Activated T-cell treated with anti-CD3 and anti-CD28 coated beads for 48 hours (primary cell): Measurements from ENCODE around the gene COL1A1.

Source experiments
- DNase-seq: peaks from one replicate; pipeline ENCODE4 v3.0.0-alpha.2; 2020; ENCODE audit warnings: low read depth

The COL1A1 gene

DNA sequence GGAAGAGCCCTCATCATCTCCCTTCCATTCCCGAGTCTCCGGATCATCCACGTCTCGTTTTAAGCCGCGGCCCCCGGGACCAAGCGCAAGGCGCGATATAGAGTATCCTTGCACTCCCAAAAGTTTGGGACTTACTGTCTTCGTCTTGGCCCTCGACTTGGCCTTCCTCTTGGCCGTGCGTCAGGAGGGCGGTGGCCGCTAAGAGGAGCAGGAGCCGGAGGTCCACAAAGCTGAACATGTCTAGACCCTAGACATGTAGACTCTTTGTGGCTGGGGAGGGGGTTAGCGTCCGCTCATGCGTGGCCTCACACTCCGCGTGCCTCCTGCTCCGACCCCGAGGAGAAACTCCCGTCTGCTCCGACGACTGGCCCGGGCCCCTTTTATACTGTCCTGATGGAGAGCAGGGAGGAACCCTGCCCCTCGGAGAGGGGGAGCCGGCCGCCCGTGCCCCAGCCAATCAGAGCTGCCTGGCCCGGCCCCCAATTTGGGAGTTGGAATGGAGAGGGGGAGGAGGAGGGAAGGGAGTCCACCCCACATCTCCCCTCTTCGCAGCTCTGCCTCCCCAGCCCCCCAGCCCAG is at the start of gene COL1A1:
COL1A1 (minus strand) TSS at position 356 of the 579 bp plus-strand sequence; CDS start at position 238, 118 bp downstream.
- DNase-seq: no peak

DNA sequence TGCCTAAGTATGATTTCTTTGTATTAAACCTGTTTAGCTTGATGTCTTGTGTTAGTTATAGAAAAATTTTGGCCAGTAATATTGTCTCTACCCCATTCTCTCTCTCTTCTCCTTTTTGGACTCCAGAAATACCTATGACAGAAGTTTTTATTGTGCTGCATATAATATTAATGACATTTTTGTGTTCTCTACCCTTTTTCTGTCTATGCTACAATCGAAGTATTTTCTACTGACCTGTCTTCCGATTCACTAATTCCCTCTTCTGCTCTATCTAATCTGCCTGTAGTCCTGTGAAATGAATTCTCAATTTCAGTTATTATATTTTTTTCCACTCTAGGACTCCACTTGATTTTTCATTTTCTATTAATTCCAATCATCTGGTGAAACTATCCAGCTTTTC is 46.8 kb upstream of the COL1A1 start:
- no peak for DNase-seq

DNA sequence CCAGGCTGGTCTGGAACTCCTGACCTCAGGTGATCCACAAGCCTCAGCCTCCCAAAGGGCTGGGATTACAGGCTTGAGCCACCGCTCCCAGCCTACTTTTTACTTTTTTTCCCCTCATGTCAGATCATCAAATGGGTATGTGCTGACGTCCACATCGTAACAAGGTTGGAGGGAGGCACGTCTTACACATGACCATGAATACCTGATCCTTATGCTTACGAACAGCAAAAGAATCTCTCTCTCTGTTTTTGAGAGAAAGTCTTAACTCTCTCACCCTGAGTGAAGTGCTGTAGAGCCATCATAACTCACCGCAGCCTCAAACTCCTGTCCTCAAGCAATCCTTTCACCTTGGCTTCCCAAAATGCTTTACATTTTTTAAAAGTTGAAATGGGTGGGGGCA is 43.3 kb upstream of the COL1A1 start:
- no peak for DNase-seq

DNA sequence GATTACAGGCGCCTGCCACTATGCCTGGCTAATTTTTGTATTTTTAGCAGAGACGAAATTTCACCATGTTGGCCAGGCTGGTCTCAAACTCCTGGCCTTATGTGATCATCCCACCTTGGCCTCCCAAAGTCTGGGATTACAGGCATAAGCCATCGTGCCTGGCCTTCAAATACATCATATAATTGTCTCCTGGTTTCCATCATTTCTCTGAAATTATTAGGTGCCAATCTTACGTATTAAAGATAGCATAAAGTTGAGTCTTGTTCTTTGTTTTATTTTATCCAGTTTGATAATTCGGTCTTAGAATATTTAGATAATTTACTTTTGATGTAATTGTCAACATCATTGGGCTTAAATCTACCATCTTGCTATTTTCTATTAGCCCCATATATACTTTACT is 40.0 kb upstream of the COL1A1 start:
- no peak for DNase-seq

DNA sequence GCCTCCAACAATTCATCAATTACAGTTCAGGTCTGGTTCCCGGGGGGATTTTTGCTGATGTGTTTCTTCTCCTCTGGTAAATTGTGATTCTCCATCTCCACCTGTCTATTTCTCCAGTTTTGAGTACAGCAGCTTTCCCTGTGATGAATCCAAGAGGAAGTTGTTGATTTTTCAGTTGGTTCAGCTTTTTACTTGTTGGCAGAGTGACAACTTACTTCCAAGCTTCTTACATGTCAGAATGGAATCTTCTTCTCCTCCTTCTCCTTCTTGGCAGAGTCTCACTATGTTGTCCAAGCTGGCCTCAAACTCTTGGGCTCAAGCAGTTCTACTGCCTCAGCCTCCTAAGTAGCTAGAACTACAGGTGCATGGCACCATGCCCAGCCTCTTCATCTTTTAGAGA is 39.4 kb upstream of the COL1A1 start:
- no peak for DNase-seq

DNA sequence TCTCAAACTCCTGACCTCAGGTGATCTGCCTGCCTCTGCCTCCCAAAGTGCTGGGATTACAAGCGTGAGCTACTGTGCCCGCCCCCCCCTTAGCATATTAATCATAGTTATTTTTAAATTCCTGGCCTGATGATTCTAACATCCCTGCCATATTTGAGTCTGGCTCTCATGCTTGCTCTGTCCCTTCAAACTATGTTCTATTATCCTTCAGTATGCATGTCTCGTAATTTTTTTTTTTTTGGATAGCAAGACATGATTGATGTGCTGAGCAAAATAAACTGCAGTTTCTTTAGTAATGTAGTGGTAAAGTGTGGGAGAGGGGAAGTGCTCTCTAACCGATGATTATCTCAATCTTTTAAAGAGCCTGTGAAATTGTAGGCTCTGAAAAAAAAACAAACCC is 38.5 kb upstream of the COL1A1 start:
- no peak for DNase-seq

DNA sequence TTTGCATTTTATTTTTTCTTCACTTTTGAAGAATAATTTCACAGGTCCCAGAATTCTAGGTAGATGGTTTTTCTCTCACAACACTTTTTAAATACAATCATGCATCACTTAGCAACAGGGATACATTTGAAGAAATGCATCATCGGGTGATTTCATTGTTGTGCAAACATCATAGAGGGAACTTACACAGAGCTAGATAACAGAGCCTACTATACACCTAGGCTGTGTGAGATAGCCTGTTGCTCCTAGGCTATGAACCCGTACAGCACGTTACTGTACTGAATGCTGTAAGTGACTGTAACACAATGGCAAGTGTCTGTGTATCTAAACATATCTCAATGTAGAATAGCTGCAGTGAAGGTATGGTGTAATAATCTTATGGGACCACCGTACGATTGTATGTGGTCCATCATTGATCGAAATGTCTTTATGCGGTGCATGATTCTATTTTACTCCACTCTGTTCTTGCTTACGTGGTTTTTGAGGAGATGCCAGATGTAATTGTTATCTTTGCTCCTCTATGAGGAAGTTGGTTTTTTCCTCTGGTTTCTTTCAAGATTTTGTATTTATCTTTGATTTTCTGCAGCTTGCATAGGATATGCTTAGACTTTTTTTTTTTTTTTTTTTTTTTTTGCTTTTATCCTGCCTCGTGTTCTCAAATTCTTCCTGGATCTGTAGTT is 37.3 kb upstream of the COL1A1 start:
- DNase-seq: no peak

DNA sequence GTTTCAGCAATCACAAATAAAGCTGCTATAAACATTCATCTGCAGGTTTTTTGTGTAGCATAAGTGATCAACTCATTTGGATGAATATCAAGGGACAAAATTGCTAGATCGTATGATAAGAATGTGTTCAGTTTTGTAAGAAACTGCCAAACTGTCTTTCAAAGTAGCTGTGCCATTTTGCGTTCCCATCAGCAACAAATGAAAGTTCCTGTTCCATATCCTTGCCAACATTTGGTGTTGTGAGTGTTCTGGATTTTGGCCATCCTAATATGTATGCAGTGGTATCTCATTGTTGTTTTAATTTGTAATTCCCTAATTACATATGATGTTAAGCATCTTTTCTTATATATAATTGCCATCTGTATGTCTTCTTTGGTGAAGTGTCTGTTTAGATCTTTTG is 36.5 kb upstream of the COL1A1 start:
- DNase-seq: no peak

DNA sequence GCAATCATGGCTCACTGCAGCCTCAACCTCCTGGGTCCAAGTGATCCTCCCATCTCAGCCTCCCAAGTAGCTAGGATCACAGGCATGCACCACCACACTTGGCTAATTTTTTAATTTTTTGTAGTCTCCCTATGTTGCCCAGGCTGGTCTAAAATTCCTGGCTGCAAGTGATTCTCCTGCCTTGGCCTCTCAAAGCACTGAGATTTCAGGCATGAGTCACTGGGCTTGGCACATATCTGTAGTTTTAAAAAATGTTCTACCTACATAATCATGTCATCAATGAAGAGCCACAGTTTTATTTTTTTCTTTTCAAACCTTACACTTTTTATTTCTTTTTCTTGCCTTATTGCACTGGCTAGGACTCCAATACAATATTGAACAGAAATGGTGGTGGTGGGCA is 33.1 kb upstream of the COL1A1 start:
- no peak for DNase-seq

DNA sequence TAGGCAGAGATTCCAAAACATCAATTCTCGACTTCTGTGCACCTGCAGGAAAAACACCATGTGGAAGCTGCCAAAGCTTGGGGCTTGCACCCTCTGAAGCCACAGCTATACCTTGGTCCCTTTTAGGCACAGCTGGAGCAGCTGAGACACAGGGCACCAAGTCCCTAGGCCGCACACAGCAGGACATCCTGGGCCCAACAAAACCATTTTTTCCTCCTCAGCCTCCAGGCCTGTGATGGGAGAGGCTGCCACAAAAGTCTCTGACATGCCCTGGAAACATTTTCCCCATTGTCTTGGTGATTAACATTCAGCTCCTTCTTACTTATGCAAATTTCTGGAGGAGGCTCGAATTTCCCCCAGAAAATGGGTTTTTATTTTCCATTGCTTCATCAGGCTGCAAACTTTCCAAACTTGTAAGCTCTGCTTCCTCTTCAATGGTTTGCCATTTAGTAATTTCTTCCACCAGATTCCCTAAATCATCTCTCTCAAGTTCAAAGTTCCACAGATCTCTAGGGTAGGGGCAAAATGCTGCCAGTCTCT is 24.3 kb upstream of the COL1A1 start:
- DNase-seq: no peak

DNA sequence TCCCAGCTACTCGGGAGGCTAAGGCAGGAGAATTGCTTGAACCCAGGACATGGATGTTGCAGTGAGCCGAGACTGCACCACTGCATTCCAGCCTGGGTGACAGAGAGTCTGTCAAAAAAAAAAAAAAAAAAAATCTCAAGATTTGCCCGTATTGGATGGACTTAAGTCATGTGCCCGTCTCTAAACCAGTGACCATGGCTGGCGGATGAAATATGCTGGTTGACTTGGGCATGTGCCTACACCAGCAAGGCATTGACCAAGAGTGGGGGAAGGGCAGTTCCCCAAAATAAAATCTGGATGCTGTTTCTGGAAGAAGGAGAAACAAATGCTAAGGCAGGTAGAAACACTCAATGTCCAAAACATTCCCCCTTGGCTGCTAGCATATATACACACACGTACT is 21.5 kb upstream of the COL1A1 start:
- no peak for DNase-seq

DNA sequence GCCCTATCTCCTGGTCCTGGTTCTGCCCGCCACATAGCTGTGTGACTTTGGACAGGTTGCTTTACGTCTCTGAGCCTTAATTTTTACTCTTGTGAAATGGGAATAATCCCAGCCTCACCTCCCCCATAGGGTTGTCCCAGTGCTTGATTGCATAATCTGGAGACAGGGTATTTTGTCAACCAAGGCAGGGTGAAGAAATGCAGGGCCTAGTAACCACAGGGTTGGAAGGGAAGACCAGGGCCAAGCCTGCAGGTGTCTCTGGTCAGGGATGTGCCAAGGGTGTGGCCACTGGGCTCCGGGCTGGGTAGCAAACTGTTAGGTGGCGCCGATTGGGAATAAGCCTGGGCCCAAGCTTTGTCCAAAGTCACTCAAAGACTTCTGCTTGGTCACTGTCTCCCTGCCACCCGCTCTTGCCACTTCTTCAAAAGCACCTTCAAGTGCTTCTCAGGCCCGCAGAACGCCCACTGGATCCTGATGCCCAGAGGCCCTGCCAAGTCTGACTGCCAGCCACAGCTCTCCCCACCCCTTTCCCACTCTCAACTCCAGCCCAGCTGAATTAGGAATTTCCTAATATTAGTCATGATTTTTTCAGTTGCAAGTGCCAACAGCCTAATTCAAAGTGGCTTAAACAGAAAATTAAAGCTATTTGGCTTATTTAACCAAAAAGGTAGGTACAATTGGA is 20.6 kb upstream of the COL1A1 start:
- DNase-seq: no peak

DNA sequence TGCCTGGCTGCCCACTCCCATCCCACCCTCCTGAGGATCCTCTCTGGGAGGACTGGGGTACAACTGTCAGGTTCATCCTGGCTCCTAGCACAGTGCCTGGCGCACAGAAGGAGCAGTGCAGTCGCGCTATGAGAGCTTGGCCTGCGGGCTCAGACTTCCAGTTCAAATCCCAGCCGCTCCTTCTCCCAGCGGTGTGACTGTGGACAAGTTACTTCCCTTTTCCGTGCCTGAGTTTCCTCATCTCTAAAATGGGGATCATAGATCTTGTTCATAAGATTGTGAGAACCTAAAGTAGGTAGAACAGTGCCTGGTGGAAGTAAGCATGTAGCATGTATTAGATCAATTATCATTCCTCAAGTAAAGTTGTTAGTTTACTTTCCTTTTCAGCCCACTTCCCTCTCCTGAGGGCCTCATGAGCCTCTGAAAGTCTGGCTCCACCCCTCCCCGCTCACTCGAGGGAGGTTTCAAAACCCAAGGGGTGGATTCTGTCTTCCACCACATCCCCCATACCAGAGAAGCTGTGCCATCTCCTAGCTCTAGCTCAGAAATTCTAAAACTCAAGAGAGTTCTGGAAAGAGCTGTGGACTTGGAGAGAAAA is 19.9 kb upstream of the COL1A1 start:
- DNase-seq: no peak

DNA sequence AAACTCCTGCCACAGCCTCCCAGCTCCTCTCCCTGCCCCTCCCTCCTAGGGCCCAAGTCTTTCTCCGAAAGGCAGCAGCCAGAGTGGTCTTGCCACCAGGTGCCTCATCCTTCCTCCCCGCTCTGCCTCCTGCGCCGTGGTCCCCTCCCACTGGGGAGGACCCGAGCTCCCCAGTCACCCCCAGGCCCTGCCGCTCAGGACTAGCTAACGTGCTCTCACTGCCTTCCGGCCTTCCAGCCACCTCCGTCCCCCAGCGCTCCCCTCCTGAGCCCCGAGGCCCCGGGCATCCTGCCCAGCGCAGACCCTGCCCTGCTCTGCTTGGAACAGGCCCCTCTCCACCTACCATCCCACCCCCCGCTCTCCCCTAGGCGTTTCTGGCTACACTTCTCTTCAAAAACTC is 19.4 kb upstream of the COL1A1 start:
- DNase-seq: no peak

DNA sequence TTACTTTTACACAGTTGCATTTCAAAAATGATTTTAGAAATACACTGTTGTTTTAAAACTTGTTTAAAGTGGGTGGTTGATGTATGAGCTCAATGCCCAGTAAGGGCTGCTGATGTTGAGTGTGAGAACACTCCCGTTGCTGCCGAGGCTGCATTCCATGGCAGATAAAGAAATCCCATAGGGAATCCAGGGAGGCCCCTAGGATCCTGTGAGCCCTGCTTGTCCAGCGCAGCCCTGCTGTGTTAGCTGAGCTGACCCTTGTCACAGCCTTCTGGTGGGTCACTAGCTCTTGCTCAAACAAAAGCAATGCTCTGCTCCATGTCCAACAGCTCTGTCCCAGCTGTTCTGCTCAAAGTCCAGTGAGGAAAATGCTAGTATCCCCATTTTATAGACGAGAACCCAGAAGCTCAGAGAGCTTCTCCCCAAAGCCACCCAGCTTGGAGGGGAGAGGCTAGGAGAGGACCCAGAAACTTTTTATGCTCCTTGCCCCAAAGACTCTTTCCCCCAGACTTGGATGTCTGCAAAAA is 18.6 kb upstream of the COL1A1 start:
- no peak for DNase-seq

DNA sequence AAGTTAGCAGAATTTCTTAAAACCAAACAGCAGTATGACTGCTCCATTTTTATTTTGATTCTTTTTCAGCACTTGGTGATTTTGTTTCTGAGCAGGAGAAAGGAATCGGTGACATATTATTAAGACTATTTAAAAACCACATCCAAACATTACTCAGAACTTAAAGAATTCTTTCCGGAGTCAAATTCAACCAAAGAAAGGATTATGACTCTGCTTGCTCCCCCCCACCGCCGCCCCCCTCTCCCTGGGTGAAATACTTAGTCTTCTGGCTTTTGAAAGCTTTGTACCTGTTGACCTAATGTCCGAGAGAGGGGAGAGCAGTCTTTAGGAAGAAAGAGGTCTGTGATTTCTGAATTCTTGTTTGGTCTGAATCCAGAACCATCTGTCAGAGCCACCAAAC is 17.9 kb upstream of the COL1A1 start:
- no peak for DNase-seq

DNA sequence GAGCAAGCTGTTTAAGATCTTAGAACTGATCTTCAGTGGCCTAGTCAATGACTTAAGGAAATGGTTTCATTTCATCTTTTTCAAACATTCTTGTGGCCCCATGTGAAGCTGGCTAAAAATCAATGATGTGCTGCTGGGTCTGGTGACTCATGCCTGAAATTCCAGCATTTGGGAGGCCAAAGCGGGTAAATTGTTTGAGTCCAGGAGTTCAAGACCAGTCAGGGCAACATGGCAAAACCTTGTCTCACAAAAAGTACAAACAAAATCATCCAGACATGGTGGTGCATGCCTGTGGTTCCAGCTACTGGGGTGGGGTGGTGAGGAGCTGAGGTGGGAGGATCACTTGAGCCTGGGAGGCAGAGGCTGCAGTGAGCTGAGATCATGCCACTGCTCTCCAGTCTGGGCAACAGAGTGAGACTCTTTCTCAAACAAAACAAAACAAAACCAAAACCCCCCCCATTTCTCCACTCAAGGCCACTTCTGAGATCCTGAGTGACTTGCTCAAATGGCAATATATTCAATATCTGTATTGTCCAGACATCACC is 17.4 kb upstream of the COL1A1 start:
- no peak for DNase-seq

DNA sequence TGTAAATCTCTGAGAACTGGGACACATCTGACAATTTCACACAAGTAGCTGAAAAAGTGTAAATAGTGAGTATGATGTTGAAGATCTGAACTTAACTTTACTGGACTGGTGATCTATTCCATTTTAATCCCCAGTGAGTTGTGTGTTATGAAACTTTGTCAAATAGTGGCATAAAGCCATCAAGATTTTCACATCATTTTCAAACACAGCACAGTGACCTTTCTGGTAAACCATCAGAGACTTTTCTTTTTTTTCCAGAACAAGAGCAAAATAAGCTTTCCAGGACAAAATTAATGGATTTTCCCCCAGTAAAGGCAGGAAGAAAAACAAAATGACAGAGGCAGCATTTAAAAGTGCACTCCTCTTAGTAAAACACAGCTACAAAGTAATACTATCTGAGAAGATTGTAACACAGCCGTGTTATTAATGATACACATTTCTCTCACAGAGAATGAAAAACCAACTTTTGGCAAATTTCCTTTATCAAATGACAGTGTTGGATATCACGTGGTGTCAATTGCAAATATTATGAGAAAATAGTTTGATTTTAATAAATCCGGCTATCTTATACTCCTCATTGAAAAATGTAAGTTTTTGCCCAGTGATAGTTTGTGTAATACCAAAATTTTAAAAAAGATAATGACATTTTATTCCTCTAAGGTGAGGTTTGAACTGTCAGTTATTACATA is 16.8 kb upstream of the COL1A1 start:
- DNase-seq: no peak

DNA sequence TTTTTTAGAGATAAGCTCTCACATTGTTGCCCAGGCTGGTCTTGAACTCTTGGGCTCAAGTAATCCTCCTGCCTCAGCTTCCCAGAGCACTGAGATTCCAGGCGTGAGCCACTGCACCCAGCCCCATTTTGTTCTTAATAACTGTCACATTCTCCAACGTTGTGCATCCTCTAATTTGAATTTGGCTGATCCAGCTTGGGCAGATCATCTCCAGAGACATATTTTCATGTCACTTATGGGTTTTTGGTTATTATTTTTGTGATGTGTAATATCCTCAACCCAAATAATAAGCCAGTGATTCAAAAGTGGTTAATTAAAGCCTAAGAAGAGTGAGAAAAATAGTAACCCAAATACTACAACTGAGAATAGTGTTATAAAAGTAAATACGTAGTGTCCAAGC is 16.2 kb upstream of the COL1A1 start:
- DNase-seq: no peak

DNA sequence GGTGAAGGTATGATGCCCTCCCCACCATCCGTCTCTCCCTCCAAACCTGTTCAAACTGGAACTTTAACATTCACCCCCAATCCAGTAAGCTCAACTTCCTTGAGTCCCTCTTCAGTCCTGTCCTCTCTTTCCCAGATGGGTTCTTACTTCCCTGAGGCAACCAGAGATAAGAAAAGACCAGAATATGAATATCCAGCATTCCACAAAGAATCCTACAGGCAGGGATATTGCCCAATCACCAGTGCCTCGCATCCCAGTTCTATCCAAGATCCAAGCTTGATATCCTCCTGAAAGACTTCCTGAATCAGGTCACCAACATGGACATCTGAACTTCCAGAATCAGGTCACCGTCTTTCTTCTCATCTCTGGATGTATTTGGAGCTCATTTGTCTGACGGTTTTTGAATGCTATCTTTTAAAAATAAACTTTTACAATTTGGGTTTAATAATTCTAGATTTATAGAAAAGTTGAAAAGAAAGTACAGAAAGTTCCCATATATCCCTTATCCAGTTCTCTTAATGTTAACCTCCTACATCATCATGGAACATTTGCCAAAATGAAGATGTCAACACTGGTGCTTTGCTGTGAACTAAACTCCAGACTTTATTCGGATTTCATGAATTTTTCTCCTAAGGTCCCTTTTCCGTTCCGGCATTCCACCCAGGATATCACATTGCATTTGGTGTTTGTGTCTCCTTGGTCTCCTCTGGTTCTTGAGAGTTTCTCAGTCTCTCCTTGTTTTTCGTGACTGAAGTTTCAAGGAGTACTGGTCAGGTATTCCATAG is 13.7 kb upstream of the COL1A1 start:
- no peak for DNase-seq
